MM.1S (cell line): Measurements from ENCODE around the gene LRTM2.

Experiments
- DNase-seq: peaks from one replicate; pipeline ENCODE4 v3.0.0-alpha.2; 2015
- H2AFZ ChIP-seq: fragments of 300-600 bp; sonication (generic); 2 replicates; pipeline ENCODE4 v1.6.0; 2016; ENCODE audit warnings: antibody characterized with exemption, low read length
- H3F3A ChIP-seq: fragments of 300-600 bp; sonication (generic); 2 replicates; pipeline ENCODE4 v1.6.1; 2016; ENCODE audit warnings: mild to moderate bottlenecking, antibody characterized with exemption, low read length, moderate library complexity, mixed read lengths; ENCODE audit not compliant: insufficient read depth
- H3K27ac ChIP-seq: fragments of 300-600 bp; sonication (generic); 2 replicates; pipeline ENCODE4 v1.5.1; 2016; ENCODE audit warnings: mild to moderate bottlenecking, low read length
- H3K27me3 ChIP-seq: fragments of 300-600 bp; sonication (generic); replicated peaks from 2 replicates; pipeline ENCODE4 v1.6.0; 2016; ENCODE audit warnings: low read length; ENCODE audit not compliant: insufficient read depth
- H3K36me3 ChIP-seq: fragments of 300-600 bp; sonication (generic); replicated peaks from 2 replicates; pipeline ENCODE4 v1.6.1; 2016; ENCODE audit warnings: mild to moderate bottlenecking, low read length, mixed read lengths; ENCODE audit not compliant: insufficient read depth
- H3K4me1 ChIP-seq: fragments of 300-600 bp; sonication (generic); 2 replicates; pipeline ENCODE4 v1.6.1; 2016; ENCODE audit warnings: low read length, mixed read lengths
- H3K4me2 ChIP-seq: fragments of 300-600 bp; sonication (generic); 2 replicates; pipeline ENCODE4 v1.6.0; 2016; ENCODE audit warnings: low read depth, low read length
- H3K4me3 ChIP-seq: fragments of 300-600 bp; sonication (generic); 2 replicates; pipeline ENCODE4 v1.5.1; 2016; ENCODE audit warnings: low read length, mixed read lengths
- H3K79me2 ChIP-seq: fragments of 300-600 bp; sonication (generic); 2 replicates; pipeline ENCODE4 v1.6.1; 2016; ENCODE audit warnings: mixed run types, low read length, mixed read lengths
- H3K9ac ChIP-seq: fragments of 300-600 bp; sonication (generic); 2 replicates; pipeline ENCODE4 v1.6.1; 2016; ENCODE audit warnings: low read length, mixed read lengths
- H3K9me2 ChIP-seq: fragments of 300-600 bp; sonication (generic); replicated peaks from 2 replicates; pipeline ENCODE4 v1.6.1; 2016; ENCODE audit warnings: mild to moderate bottlenecking, low read length, mixed read lengths; ENCODE audit not compliant: insufficient read depth
- H3K9me3 ChIP-seq: fragments of 300-600 bp; sonication (generic); replicated peaks from 2 replicates; pipeline ENCODE4 v1.6.1; 2016; ENCODE audit warnings: mild to moderate bottlenecking, low read length, mixed read lengths; ENCODE audit not compliant: insufficient read depth
- H4K20me1 ChIP-seq: fragments of 300-600 bp; sonication (generic); 2 replicates; pipeline ENCODE4 v1.6.1; 2016; ENCODE audit warnings: mild to moderate bottlenecking, low read length, moderate library complexity, mixed read lengths; ENCODE audit not compliant: insufficient read depth
- EZH2 ChIP-seq: fragments of 300-600 bp; sonication (generic); optimal IDR thresholded peaks from 2 replicates; pipeline ENCODE3; 2017; ENCODE audit warnings: low read depth, mild to moderate bottlenecking, antibody characterized with exemption, low read length, mixed read lengths
- EZH2phosphoT487 ChIP-seq: fragments of 300-600 bp; sonication (generic); IDR thresholded peaks from 2 replicates; pipeline ENCODE4 v1.6.1; 2018; ENCODE audit warnings: antibody characterized with exemption, low read length
- TF ChIP-seq, protein P1 (sequence below): fragments of 300-600 bp; sonication (generic); IDR thresholded peaks from 2 replicates; pipeline ENCODE4 v1.5.1; 2016; ENCODE audit warnings: antibody characterized with exemption, low read length, mixed read lengths

Gene LRTM2

DNA sequence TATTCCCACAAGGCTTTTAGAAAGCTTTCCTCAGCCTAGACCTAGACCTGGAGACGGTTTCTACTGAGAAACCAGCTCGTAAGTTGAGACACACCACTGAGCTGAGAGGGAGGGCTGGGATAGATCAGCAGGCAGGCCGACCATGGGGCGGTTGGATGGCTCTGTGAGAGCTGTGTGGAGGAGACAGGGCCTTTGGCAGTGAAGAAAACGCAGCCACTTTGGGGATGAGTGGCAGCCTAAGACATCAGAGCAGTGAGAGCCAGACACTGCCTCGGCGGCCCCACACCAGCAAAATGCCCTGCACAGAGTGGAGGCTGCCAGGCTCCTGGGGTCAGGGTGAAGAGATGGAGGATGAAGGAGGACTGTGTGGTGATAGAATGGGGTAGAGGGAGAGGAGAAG is 52.1 kb downstream of the LRTM2 start:
- Histone ChIP-seq H3K36me3 (no peaks in the 10 kb centered on the region), H3F3A (no peaks in the 10 kb centered on the region), H3K9me3 (no peaks in the 10 kb centered on the region), H4K20me1 (no peaks in the 10 kb centered on the region), H3K9me2 (no peaks in the 10 kb centered on the region), H3K4me3 (no peak overlapping the region), H3K27ac (no peak overlapping the region), H2AFZ (no peak overlapping the region), H3K9ac (no peak overlapping the region), H3K79me2 (no peaks in the 10 kb centered on the region), H3K4me1 (no peaks in the 10 kb centered on the region), H3K4me2 (no peak overlapping the region), H3K27me3 (no peaks in the 10 kb centered on the region)
- TF ChIP-seq EZH2 (no peak), EZH2phosphoT487 (no peak)
- TF ChIP-seq, protein P1, sequence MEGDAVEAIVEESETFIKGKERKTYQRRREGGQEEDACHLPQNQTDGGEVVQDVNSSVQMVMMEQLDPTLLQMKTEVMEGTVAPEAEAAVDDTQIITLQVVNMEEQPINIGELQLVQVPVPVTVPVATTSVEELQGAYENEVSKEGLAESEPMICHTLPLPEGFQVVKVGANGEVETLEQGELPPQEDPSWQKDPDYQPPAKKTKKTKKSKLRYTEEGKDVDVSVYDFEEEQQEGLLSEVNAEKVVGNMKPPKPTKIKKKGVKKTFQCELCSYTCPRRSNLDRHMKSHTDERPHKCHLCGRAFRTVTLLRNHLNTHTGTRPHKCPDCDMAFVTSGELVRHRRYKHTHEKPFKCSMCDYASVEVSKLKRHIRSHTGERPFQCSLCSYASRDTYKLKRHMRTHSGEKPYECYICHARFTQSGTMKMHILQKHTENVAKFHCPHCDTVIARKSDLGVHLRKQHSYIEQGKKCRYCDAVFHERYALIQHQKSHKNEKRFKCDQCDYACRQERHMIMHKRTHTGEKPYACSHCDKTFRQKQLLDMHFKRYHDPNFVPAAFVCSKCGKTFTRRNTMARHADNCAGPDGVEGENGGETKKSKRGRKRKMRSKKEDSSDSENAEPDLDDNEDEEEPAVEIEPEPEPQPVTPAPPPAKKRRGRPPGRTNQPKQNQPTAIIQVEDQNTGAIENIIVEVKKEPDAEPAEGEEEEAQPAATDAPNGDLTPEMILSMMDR = no peak
- no peak for DNase-seq

DNA sequence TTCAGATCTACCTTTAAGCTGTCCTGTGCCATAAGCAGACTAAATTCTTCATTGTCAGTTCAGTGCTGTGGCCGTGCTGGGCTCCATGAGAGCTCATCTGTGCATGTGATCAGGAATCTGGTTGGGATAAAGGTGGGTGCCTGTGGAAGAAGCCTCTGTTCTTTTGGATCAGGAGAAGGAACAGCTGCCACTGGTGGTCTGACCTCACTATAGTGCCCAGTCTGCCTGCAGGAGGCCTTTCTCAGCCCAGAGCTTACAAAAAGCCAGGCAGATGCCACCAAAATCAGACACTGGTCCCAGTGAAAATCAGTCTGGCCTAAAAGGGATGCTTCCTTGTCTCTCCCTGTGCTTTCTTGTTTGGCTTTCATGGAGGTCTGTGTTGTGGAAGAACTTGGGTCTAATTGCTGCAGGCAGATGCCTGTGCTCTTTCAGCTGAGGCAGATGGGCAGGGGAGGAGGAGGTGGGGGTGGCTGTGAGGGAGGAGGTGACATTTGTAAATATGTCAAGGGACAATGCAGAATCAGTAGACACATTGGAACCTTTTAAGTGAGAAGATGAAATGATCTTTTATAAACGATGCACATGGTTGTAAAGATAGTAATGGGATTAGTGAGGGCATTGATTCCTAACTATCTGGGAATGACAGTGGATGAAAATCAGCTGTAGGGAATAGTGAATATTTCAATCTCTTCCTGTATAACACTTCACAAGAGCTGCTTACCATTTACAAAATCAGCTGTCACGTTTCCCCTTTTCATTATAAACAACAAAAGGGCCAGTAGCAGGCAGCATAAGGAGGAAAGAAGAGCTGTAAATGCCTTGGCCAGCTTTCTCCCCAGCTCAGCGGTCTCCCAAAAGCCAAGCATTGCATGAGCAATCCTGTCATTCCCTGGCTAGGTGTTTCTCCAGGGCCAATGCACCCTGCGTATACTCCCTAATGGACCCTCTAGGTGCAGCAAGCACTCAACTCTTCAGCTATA is 53.5 kb downstream of the LRTM2 start:
- H3K27me3 ChIP-seq = no peaks in the 10 kb centered on the region
- H2AFZ ChIP-seq = no peak overlapping the region
- H3K36me3 ChIP-seq = no peaks in the 10 kb centered on the region
- DNase-seq = no peak
- H3K4me1 ChIP-seq = no peaks in the 10 kb centered on the region
- H3K4me2 ChIP-seq = no peak overlapping the region
- no peak overlapping the region for H3K27ac ChIP-seq
- H3K79me2 ChIP-seq = no peaks in the 10 kb centered on the region
- TF ChIP-seq EZH2phosphoT487 = no peak
- TF ChIP-seq EZH2 = no peak
- TF ChIP-seq, protein P1 = no peak
- no peaks in the 10 kb centered on the region for H3K9me2 ChIP-seq
- no peak overlapping the region for H3K9ac ChIP-seq
- no peaks in the 10 kb centered on the region for H3F3A ChIP-seq
- no peak overlapping the region for H3K4me3 ChIP-seq
- H3K9me3 ChIP-seq = no peaks in the 10 kb centered on the region
- no peaks in the 10 kb centered on the region for H4K20me1 ChIP-seq

DNA sequence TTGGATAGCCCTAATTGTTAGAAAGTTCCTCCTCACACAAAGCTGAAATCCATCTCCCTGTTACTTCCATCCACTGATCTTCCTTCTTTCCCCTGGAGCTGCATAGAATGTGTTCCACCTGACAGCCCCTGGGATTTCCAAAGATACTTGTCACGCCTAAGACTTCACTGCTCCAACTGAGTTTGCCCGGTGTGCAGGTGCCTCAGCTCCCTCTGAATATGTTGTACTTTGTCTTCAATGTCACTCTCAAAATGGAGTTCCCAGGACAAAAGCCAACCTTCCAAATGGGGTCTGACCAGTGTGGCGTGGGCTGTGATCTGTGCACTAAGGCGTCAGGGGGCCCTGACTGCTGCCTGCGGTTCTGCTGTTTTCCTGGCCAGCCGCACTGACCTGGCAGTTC is 55.2 kb downstream of the LRTM2 start:
- Histone ChIP-seq H4K20me1 (no peaks in the 10 kb centered on the region), H3K36me3 (no peaks in the 10 kb centered on the region), H3K79me2 (no peaks in the 10 kb centered on the region), H3K4me3 (no peak overlapping the region), H3F3A (no peaks in the 10 kb centered on the region), H3K4me2 (no peak overlapping the region), H3K9ac (no peak overlapping the region), H3K4me1 (no peaks in the 10 kb centered on the region), H3K9me3 (no peaks in the 10 kb centered on the region), H3K27ac (no peak overlapping the region), H3K9me2 (no peaks in the 10 kb centered on the region), H2AFZ (no peak overlapping the region), H3K27me3 (no peaks in the 10 kb centered on the region)
- TF ChIP-seq EZH2 (no peak), EZH2phosphoT487 (no peak)
- TF ChIP-seq, protein P1 = no peak
- no peak for DNase-seq
